ENCODE results near the gene CALN1.
"Not testable (repeated sequence)": the region's sequence is repeated elsewhere in the genome, so short reads cannot be mapped to it uniquely, and the experiment has no call there.

Gene CALN1

DNA sequence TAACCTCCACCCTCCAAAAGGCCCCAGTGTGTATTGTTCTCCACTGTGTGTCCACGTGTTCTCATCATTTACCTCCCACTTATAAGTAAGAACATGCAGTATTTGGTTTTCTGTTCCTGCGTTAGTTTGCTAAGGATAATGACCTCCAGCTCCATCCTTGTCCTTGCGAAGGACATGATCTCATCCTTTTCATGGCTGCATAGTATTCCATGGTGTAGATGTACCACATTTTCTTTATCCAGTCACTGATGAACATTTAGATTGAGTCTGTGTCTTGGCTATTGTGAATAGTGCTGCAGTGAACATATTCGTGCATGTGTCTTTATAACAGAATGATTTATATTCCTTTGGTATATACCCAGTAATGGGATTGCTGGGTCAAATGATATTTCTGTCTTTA lies 497.9 kb downstream of the CALN1 start:
- not testable (repeated sequence) for H3K4me3 Mint-ChIP-seq; H3K36me3 Mint-ChIP-seq (ENCODE audit: low read depth); H3K27ac Mint-ChIP-seq; H3K27me3 Mint-ChIP-seq; H3K4me1 Mint-ChIP-seq (ENCODE audit: low read depth)
- H3K9me3 Mint-ChIP-seq = peaks cover 11% of the 10 kb centered on the region

DNA sequence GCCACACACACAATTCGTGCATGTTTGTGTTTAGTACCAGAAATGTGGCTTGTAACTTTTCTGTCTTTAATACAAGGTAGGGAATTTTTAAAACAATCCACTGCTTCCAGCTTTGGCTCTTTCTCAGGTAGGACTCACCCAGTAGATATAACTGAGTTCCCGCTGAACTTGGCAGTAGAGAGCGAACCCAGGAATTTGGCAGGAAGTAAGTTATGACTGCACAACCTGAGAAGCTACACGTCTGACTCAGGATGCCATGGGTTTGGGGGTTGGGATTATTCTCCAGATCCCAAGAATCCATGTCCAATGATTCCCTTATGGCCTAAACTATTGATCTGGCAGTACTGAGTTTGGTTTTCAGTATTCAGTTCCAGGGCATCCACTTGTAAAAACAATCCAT lies 499.7 kb downstream of the CALN1 start:
- no peak overlapping the region for H3K4me3 Mint-ChIP-seq
- H3K36me3 Mint-ChIP-seq (ENCODE audit: low read depth) = no peaks in the 10 kb centered on the region
- H3K9me3 Mint-ChIP-seq = peaks cover 11% of the 10 kb centered on the region
- no peaks in the 10 kb centered on the region for H3K27me3 Mint-ChIP-seq
- H3K27ac Mint-ChIP-seq = no peak overlapping the region
- H3K4me1 Mint-ChIP-seq (ENCODE audit: low read depth) = no peaks in the 10 kb centered on the region

DNA sequence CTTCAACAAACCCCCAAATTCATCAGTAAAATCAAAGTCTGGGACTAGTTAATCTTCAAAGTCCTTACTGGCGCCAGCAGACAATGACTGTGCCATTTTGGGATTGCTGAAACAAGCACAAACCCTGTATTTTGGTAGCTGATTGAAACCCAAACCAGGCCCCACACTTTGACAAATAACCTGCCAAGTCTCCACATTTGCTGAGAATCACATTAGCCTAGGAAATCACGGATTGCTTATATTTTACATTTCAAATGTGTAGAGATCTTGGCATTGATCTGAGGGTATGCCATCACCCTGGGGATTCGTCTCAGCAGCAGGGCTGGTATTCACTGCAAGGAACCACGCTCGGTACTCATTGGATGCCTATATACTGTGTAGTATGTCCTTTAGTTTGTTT lies 501.1 kb downstream of the CALN1 start:
- no peak overlapping the region for H3K27ac Mint-ChIP-seq
- H3K36me3 Mint-ChIP-seq (ENCODE audit: low read depth) = no peaks in the 10 kb centered on the region
- no peaks in the 10 kb centered on the region for H3K27me3 Mint-ChIP-seq
- no peaks in the 10 kb centered on the region for H3K4me1 Mint-ChIP-seq (ENCODE audit: low read depth)
- H3K9me3 Mint-ChIP-seq = peaks cover 16% of the 10 kb centered on the region
- no peak overlapping the region for H3K4me3 Mint-ChIP-seq

DNA sequence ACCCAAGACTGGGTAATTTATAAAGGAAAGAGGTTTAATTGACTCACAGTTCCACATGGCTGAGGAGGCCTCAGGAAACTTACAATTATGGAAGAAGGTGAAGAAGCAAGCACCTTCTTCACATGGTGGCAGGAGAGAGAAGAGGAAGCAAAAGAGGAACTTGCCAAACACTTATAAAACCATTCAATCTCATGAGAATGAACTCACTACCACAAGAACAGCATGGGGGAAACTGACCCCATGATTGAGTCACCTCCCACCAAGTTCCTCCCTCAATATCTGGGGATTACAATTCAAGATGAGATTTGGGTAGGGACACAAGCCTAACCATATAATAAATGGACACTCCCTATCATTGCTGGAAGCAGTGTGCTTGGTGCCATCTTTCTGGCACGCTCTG lies 506.3 kb downstream of the CALN1 start:
- Mint-ChIP-seq H3K27ac (no peak overlapping the region), H3K27me3 (no peaks in the 10 kb centered on the region), H3K9me3 (peaks cover 38% of the 10 kb centered on the region)

DNA sequence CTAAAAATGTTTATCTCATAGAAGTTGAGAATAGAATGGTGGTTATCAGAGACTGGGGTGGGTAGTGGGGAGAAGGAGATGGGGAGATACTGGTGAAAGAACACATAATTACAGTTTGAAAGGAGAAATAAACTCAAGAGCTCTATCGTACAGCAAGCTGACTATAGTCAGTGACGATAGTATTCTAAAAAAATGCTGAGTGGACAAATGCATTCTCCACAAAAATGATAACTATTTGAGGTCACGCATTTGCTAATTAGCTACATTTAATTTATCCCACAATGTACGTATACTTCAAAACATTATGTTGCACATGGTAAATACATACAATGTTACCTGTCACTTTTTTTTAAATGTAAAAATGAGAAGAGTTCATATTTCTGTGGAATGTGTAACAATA lies 507.7 kb downstream of the CALN1 start:
- no peaks in the 10 kb centered on the region for H3K27me3 Mint-ChIP-seq
- H3K36me3 Mint-ChIP-seq (ENCODE audit: low read depth) = no peaks in the 10 kb centered on the region
- H3K4me1 Mint-ChIP-seq (ENCODE audit: low read depth) = no peaks in the 10 kb centered on the region
- no peak overlapping the region for H3K4me3 Mint-ChIP-seq
- peaks cover 34% of the 10 kb centered on the region for H3K9me3 Mint-ChIP-seq
- no peak overlapping the region for H3K27ac Mint-ChIP-seq

More for the DNA sequence above, 506.3 kb downstream of the CALN1 start:
- no peaks in the 10 kb centered on the region for H3K4me1 Mint-ChIP-seq (ENCODE audit: low read depth)
- no peaks in the 10 kb centered on the region for H3K36me3 Mint-ChIP-seq (ENCODE audit: low read depth)
- H3K4me3 Mint-ChIP-seq = no peak overlapping the region

DNA sequence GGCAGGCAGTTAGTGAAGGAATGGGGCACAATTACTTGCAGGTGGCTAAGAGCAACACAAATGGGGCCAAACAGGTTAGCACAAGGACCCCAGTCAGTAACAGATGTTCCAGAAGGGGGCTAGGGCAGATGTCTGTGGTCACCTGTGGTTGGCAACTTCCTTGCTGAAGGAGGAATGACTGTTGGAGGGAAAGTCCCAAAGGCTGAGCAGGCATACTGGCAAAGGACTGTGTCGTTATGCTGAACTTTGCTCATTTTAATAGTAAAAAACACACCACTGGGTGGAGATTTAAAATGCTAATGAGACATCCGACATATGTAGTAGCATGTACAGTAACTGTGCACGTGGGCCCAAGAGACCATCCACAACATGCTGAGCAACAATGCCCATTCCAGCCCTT lies 511.6 kb downstream of the CALN1 start:
- no peak overlapping the region for H3K4me3 Mint-ChIP-seq
- no peak overlapping the region for H3K27ac Mint-ChIP-seq
- H3K36me3 Mint-ChIP-seq (ENCODE audit: low read depth) = no peaks in the 10 kb centered on the region
- no peaks in the 10 kb centered on the region for H3K4me1 Mint-ChIP-seq (ENCODE audit: low read depth)
- H3K27me3 Mint-ChIP-seq = no peaks in the 10 kb centered on the region
- peaks cover 26% of the 10 kb centered on the region for H3K9me3 Mint-ChIP-seq

DNA sequence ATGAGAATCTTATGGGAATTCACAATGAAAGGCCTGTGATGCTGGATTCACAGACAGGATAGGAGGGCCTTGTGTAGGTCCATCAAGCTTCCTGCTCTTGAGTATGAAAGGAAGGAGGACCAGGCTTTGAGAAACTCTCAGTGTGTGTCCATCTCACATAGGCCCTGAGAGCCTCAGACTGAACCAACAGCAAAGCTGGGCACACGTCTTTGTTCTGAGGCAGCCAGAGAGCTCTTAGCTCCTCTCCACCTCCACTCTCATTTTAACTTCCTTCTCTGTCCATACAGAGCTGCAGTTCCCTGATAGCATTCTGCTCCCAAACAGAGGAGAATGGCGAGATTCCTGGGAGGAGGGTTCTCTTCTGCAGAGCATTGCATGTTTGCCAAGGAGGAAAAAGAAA lies 515.6 kb downstream of the CALN1 start:
- peaks cover 2% of the 10 kb centered on the region for H3K9me3 Mint-ChIP-seq
- no peaks in the 10 kb centered on the region for H3K36me3 Mint-ChIP-seq (ENCODE audit: low read depth)

DNA sequence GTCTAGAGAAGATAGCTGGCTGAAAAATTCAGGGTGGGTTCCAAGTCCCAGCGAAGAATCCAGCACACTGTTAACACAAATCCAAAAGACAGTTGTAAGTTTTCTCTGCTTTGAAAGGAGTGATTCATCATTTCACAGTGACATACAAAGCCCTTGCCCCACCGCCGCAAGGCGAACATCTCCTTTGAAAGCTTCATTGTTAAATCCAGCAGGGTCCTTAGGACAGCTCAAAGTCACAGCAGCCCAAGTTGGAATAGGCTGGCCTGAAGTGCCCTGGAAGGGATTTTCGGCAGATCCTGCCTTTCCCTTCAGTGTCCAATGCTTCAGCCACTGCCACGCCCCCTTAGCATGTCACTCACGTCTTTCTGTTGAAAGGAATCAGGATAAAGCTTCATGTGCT lies 526.1 kb downstream of the CALN1 start:
- Mint-ChIP-seq H3K36me3 (ENCODE audit: low read depth) (no peaks in the 10 kb centered on the region), H3K27ac (no peak overlapping the region), H3K4me3 (no peak overlapping the region), H3K4me1 (ENCODE audit: low read depth) (no peaks in the 10 kb centered on the region), H3K9me3 (peaks cover 20% of the 10 kb centered on the region), H3K27me3 (no peaks in the 10 kb centered on the region)

More for the DNA sequence above, 515.6 kb downstream of the CALN1 start:
- no peaks in the 10 kb centered on the region for H3K4me1 Mint-ChIP-seq (ENCODE audit: low read depth)
- no peak overlapping the region for H3K27ac Mint-ChIP-seq
- no peak overlapping the region for H3K4me3 Mint-ChIP-seq
- H3K27me3 Mint-ChIP-seq = no peaks in the 10 kb centered on the region

DNA sequence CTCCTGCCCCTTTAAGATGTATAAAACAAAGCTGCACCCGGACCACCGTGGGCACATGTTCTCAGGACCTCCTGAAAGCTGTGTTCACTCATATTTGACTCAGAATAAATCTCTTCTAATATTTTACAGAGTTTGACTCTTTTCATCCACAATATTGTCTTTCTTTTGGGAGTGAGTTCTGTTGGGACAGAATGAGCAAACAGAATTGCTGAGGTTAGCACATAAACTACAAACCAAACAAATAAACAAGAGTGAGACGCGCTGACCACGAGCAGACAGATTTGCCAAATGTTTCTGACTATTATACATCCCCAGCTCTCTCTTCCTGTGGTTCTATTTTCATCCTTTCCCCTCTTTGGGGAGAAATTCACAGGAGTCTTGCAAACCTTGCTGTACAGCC lies 526.7 kb downstream of the CALN1 start:
- no peaks in the 10 kb centered on the region for H3K36me3 Mint-ChIP-seq (ENCODE audit: low read depth)
- H3K27me3 Mint-ChIP-seq = no peaks in the 10 kb centered on the region
- no peak overlapping the region for H3K27ac Mint-ChIP-seq
- H3K4me3 Mint-ChIP-seq = no peak overlapping the region
- peaks cover 20% of the 10 kb centered on the region for H3K9me3 Mint-ChIP-seq
- no peaks in the 10 kb centered on the region for H3K4me1 Mint-ChIP-seq (ENCODE audit: low read depth)

DNA sequence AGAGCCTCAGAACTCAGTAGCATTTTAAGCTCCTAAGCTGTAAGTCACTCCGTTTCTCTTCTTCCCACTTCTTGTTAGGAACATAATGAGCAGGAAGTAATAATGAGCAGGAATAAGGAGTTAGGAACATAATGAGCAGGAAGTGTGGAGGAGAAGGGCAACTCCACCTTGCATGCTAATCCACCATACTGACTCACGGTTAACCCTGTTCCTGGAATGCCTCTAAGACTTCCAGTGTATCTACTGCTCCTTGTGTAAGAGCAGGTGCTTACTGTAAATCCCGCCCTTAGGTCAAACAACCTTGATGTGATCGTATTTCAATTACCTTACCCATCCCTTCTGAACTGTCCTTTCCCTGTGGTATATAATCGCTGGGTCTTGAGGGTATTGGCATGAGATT lies 528.7 kb downstream of the CALN1 start:
- Mint-ChIP-seq H3K9me3 (peaks cover 20% of the 10 kb centered on the region), H3K27ac (no peak overlapping the region), H3K27me3 (no peaks in the 10 kb centered on the region)

DNA sequence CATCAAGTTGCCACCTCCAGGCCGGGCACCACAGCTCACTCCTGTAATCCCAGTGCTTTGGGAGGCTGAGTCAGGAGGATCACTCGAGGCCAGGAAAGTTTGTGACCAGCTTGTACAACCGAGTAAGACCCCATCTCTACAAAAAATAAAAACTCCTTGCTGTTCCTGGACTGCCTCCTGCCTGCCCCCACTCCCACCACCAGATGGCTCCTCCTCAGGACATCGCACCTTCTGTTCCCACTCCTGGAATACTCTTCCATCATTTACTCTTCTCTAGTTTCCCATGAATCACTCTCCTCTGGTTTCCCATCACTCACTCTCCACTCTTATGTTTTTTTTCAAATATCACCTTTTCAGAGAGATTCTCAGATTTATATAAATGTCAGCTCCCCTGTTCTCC lies 540.7 kb downstream of the CALN1 start:
- Mint-ChIP-seq H3K9me3 (peaks cover 14% of the 10 kb centered on the region), H3K27ac (no peak overlapping the region), H3K4me3 (no peak overlapping the region), H3K4me1 (ENCODE audit: low read depth) (no peaks in the 10 kb centered on the region), H3K36me3 (ENCODE audit: low read depth) (no peaks in the 10 kb centered on the region), H3K27me3 (no peaks in the 10 kb centered on the region)

More for the DNA sequence above, 528.7 kb downstream of the CALN1 start:
- Mint-ChIP-seq H3K4me3 (no peak overlapping the region), H3K36me3 (ENCODE audit: low read depth) (no peaks in the 10 kb centered on the region), H3K4me1 (ENCODE audit: low read depth) (no peaks in the 10 kb centered on the region)

DNA sequence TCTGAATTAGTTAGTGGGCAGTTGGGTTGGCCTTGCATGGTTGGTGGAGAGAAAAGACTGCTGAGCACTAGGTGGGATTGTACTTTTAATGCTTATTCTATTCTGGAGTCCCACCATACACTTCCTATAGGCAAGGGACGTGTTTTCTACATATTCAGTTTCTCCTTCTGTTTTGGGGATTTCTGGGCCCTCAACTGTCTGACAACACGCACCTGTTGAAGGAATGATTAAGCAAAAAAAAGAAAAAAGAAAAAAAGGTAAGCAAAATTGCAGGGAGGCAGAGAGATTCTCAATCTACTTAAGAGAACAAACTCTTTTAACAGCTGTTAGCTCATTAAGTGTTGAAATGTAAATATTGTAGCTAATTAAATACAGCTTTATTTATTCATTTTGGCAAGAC lies 541.3 kb downstream of the CALN1 start:
- H3K27ac Mint-ChIP-seq = no peak overlapping the region
- no peaks in the 10 kb centered on the region for H3K4me1 Mint-ChIP-seq (ENCODE audit: low read depth)
- H3K9me3 Mint-ChIP-seq = peaks cover 13% of the 10 kb centered on the region
- no peaks in the 10 kb centered on the region for H3K27me3 Mint-ChIP-seq
- no peaks in the 10 kb centered on the region for H3K36me3 Mint-ChIP-seq (ENCODE audit: low read depth)
- no peak overlapping the region for H3K4me3 Mint-ChIP-seq

DNA sequence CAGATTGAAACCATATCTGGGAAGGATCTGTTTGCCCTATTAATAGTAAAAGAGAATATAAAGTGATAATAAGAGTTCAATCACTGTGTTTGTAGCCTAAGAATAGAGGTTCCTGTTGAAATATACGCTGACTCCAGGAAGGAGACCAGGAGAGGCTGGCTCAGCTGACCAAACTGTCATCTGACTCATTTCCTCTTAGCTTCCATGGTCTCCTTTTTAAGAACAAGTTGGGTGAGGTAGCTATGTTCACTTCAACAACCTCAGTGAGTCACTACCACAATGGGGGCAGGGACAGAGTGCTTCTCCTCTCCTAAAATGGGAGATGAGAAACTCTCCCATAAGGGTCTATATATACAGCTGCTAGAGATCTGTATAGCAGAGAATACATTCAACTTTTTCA lies 543.3 kb downstream of the CALN1 start:
- Mint-ChIP-seq H3K4me3 (no peak overlapping the region), H3K27me3 (no peaks in the 10 kb centered on the region), H3K36me3 (ENCODE audit: low read depth) (no peaks in the 10 kb centered on the region), H3K27ac (no peak overlapping the region), H3K9me3 (peaks cover 13% of the 10 kb centered on the region), H3K4me1 (ENCODE audit: low read depth) (no peaks in the 10 kb centered on the region)

DNA sequence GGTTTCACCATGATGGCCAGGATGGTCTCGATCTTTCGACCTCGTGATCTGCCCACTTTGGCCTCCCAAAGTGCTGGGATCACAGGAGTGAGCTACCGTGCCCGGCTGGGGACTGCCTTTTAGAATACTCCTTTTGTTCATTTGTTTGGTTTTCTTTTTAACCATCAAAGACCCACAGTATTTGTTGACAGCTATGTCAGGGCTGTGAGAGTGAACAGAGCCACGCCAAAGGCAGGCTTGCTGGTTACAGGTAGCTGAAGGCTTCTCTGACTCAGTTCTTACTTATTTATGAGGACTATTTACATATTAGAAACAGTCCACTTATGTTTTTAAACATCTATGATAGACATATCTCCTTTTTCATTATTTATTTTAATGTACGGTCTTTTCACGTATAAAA lies 544.5 kb downstream of the CALN1 start:
- H3K27me3 Mint-ChIP-seq = no peaks in the 10 kb centered on the region
- H3K27ac Mint-ChIP-seq = no peak overlapping the region
- H3K9me3 Mint-ChIP-seq = peaks cover 13% of the 10 kb centered on the region
- no peaks in the 10 kb centered on the region for H3K36me3 Mint-ChIP-seq (ENCODE audit: low read depth)
- H3K4me3 Mint-ChIP-seq = no peak overlapping the region
- H3K4me1 Mint-ChIP-seq (ENCODE audit: low read depth) = no peaks in the 10 kb centered on the region

DNA sequence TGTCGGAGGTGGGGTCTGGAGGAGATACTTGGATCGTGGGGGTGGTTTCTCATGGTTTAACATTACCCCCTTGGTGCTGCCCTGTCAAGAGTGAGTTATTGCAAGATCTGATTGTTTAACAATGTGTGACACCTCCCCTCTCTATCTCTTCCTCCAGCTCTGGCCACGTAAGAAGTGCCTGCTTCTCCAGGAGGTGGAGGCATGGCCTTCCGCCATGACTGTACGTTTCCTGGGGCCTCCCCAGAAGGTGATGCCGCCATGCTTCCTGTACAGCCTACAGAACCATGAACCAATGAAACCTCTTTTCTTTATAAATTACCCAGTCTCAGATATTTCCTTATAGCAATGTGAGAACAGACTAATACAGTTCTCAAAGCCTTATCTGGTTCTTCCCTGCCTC lies 547.0 kb downstream of the CALN1 start:
- Mint-ChIP-seq H3K4me1 (ENCODE audit: low read depth) (no peaks in the 10 kb centered on the region), H3K4me3 (no peak overlapping the region), H3K36me3 (ENCODE audit: low read depth) (no peaks in the 10 kb centered on the region), H3K27me3 (no peaks in the 10 kb centered on the region), H3K9me3 (peaks cover 9% of the 10 kb centered on the region), H3K27ac (no peak overlapping the region)

DNA sequence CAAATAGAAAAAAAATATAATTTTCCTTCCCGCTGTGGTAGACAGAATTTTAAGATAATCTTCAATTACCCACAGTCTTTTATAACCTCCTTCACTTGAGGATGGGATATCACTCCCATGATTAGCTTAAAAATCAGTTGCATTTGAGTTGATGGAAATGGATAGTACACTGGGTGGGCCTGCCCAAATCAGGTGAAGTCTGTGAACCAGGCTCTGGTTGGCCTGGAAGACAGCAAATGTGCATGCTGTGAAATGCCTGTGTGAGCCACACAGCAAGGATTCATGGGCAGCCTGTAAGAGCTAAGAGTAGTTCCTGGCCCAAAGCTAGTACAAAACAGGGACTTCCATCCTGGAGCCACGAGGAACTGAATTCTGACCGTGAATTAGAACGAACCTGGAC lies 548.0 kb downstream of the CALN1 start:
- Mint-ChIP-seq H3K27ac (no peak overlapping the region), H3K4me3 (no peak overlapping the region), H3K9me3 (peaks cover 9% of the 10 kb centered on the region), H3K4me1 (ENCODE audit: low read depth) (no peaks in the 10 kb centered on the region), H3K36me3 (ENCODE audit: low read depth) (no peaks in the 10 kb centered on the region), H3K27me3 (no peaks in the 10 kb centered on the region)

DNA sequence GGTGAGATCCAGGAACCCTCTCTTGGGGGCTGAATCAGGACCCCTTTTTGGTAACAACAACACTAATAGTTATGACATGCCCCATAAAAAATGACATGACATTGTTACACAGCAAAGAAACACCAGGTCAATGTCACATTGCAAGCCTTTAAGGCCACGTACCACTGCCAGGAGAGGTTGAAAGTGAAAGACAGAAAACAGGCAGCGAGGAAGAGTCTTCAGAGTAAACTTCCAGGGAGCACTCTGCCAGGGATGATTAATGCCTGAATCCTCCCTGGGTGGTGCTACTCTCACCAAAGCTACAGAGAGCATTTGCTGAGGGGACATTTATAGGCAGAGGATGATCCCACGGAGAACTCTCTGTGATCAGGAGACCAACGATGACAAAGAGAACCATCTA lies 551.6 kb downstream of the CALN1 start:
- Mint-ChIP-seq H3K4me3 (no peak overlapping the region), H3K27me3 (no peaks in the 10 kb centered on the region), H3K9me3 (peaks cover 6% of the 10 kb centered on the region), H3K36me3 (ENCODE audit: low read depth) (no peaks in the 10 kb centered on the region), H3K27ac (no peak overlapping the region), H3K4me1 (ENCODE audit: low read depth) (no peaks in the 10 kb centered on the region)
